IMR-90 (cell line): ENCODE data around the gene WNT3. TPM values are rescaled to one million over a fixed set of nuclear protein-coding genes. Genes with fewer than 3 reads are reported as not detected.

Source experiments
- ATAC-seq: fragments of 200-7000 bp; cut with Tn5 transposase; 2 replicates; pipeline ENCODE4 v1.9.1; 2020; ENCODE audit warnings: low read depth, mild to moderate bottlenecking, moderate library complexity
- BruUV-seq: library from RNA; stranded (reverse); fragments of 400-500 nt; replicated peaks from 2 replicates; lab custom pipeline; 2021; lab: Mats Ljungman, UMichigan
- CTCF ChIA-PET: fragments of 300-600 bp; formaldehyde crosslinking; extraction: SDS; loops from one replicate; lab custom pipeline; 2021; ENCODE audit warnings: antibody characterized with exemption; lab: Yijun Ruan, JAX
- POLR2A ChIA-PET: fragments of 300-600 bp; sonication (Branson Sonifier 250); formaldehyde crosslinking; loops from one replicate; lab custom pipeline; 2022; ENCODE audit warnings: antibody characterized with exemption; ENCODE audit not compliant: unreplicated experiment; lab: Charles Lee
- DNase-seq: peaks from one replicate; pipeline ENCODE4 v3.0.0; 2013
- H2AFZ ChIP-seq: replicated peaks from 2 replicates; pipeline ENCODE3; 2013; ENCODE audit warnings: low read length, mild to moderate bottlenecking; ENCODE audit not compliant: poor library complexity
- H2AK5ac ChIP-seq: 2 replicates; pipeline ENCODE4 v1.6.1; 2013; ENCODE audit warnings: low read depth, low read length, inconsistent platforms
- H2AK9ac ChIP-seq: replicated peaks from 2 replicates; pipeline ENCODE3; 2013; ENCODE audit warnings: mild to moderate bottlenecking, low read depth, low read length, moderate library complexity; ENCODE audit not compliant: poor library complexity
- H2BK120ac ChIP-seq: 2 replicates; pipeline ENCODE4 v1.6.1; 2013; ENCODE audit warnings: low read depth, low read length, inconsistent platforms
- H2BK15ac ChIP-seq: 3 replicates; pipeline ENCODE4 v1.6.1; 2013; ENCODE audit warnings: low read depth, low read length, inconsistent platforms
- H2BK20ac ChIP-seq: 2 replicates; pipeline ENCODE4 v1.6.1; 2013; ENCODE audit warnings: low read depth, mild to moderate bottlenecking, inconsistent platforms, low read length, moderate library complexity
- H2BK5ac ChIP-seq: 2 replicates; pipeline ENCODE4 v1.6.1; 2013; ENCODE audit warnings: mild to moderate bottlenecking, low read depth, low read length, inconsistent platforms; ENCODE audit not compliant: poor library complexity, severe bottlenecking
- H3K14ac ChIP-seq: replicated peaks from 2 replicates; pipeline ENCODE4 v1.6.1; 2013; ENCODE audit warnings: low read depth, low read length, inconsistent platforms
- H3K18ac ChIP-seq: 2 replicates; pipeline ENCODE4 v1.6.1; 2013; ENCODE audit warnings: low read depth, low read length, control low read depth
- H3K23ac ChIP-seq: 2 replicates; pipeline ENCODE4 v1.6.1; 2013; ENCODE audit warnings: low read depth, low read length, inconsistent platforms
- H3K27ac ChIP-seq: 2 replicates; pipeline ENCODE4 v1.5.1; 2013; ENCODE audit warnings: mild to moderate bottlenecking, control low read depth, low read length; ENCODE audit not compliant: insufficient read depth
- H3K27me3 ChIP-seq: 2 replicates; pipeline ENCODE4 v1.6.1; 2013; ENCODE audit warnings: low read length; ENCODE audit not compliant: control insufficient read depth, insufficient read depth
- H3K36me3 ChIP-seq: 2 replicates; pipeline ENCODE4 v1.6.1; 2013; ENCODE audit warnings: low read length, mixed read lengths; ENCODE audit not compliant: control insufficient read depth, insufficient read depth
- H3K4ac ChIP-seq: 2 replicates; pipeline ENCODE4 v1.6.1; 2013; ENCODE audit warnings: low read depth, low read length, inconsistent platforms
- H3K4me1 ChIP-seq: 2 replicates; pipeline ENCODE4 v1.6.1; 2013; ENCODE audit warnings: low read length, mixed read lengths; ENCODE audit not compliant: control insufficient read depth, insufficient read depth
- H3K4me2 ChIP-seq: 2 replicates; pipeline ENCODE4 v1.6.1; 2013; ENCODE audit warnings: low read depth, mild to moderate bottlenecking, control low read depth, low read length, moderate library complexity
- H3K4me3 ChIP-seq: 2 replicates; pipeline ENCODE4 v1.5.1; 2013; ENCODE audit warnings: low read depth, mild to moderate bottlenecking, control low read depth, low read length, moderate library complexity; ENCODE audit not compliant: insufficient read depth
- H3K56ac ChIP-seq: 2 replicates; pipeline ENCODE4 v1.6.1; 2013; ENCODE audit warnings: low read length, inconsistent platforms; ENCODE audit not compliant: insufficient read depth; ENCODE audit errors: extremely low read depth
- H3K79me1 ChIP-seq, 2 experiments: 2 replicates each; pipeline ENCODE4 v1.6.1; 2013; ENCODE audit warnings: low read length in 2 of 2, inconsistent platforms in 1 of 2, low read depth in 1 of 2
- H3K9ac ChIP-seq: 2 replicates; pipeline ENCODE4 v1.6.1; 2013; ENCODE audit warnings: low read depth, low read length, control low read depth
- H3K9me1 ChIP-seq: 2 replicates; pipeline ENCODE4 v1.6.1; 2013; ENCODE audit warnings: low read length, inconsistent platforms; ENCODE audit not compliant: insufficient read depth
- H3K9me3 ChIP-seq: 2 replicates; pipeline ENCODE4 v1.6.1; 2013; ENCODE audit warnings: low read length; ENCODE audit not compliant: control insufficient read depth, insufficient read depth
- H4K20me1 ChIP-seq: 2 replicates; pipeline ENCODE4 v1.6.1; 2013; ENCODE audit warnings: low read length, inconsistent platforms; ENCODE audit not compliant: insufficient read depth
- H4K5ac ChIP-seq: 2 replicates; pipeline ENCODE4 v1.6.1; 2013; ENCODE audit warnings: mild to moderate bottlenecking, low read depth, low read length, control low read depth
- H4K8ac ChIP-seq, 2 experiments: 2 replicates each; pipeline ENCODE4 v1.6.1; 2013; ENCODE audit warnings: low read depth in 2 of 2, low read length in 2 of 2, control low read depth in 1 of 2, inconsistent platforms in 1 of 2
- H4K91ac ChIP-seq: 2 replicates; pipeline ENCODE4 v1.6.1; 2013; ENCODE audit warnings: low read depth, low read length, inconsistent platforms; ENCODE audit not compliant: insufficient read depth
- BHLHE40 ChIP-seq: fragments of 150-350 bp; IDR thresholded peaks from 2 replicates; pipeline ENCODE4 v1.6.1; 2016; ENCODE audit warnings: mild to moderate bottlenecking, low read depth, low read length
- NFE2L2 ChIP-seq: fragments of 150-350 bp; IDR thresholded peaks from 2 replicates; pipeline ENCODE4 v1.6.1; 2016; ENCODE audit warnings: low read depth, mild to moderate bottlenecking, low read length
- POLR2A ChIP-seq: IDR thresholded peaks from 2 replicates; pipeline ENCODE4 v1.6.1; 2012; ENCODE audit warnings: mild to moderate bottlenecking, low read depth, low read length
- WGBS, 2 experiments: methylation state at CpG; one replicate each; pipeline versions ENCODE4 v1.1.5 to v1.1.7; 2013; ENCODE audit warnings: missing lambda C conversion rate in 2 of 2; ENCODE audit not compliant: insufficient read length in 1 of 2; ENCODE audit errors: extremely low coverage in 2 of 2; 5-methylcytosine and 5-hydroxymethylcytosine counted together
- dilution Hi-C: fragments of 300-500 bp; cut with HindIII; formaldehyde crosslinking; loops from one replicate; pipeline ENCODE4 v1.14.3; 2018; ENCODE audit warnings: low sequenced_read_pairs; ENCODE audit not compliant: unreplicated experiment
- in situ Hi-C: fragments of 300-500 bp; cut with MboI; formaldehyde crosslinking; loops from 3 replicates; pipeline ENCODE4 v1.14.3; 2019; ENCODE audit warnings: low sequenced_read_pairs, inconsistent platforms, mixed read lengths
- intact Hi-C: fragments of 100-400 bp; cut with micrococcal nuclease; formaldehyde crosslinking; loops from 2 replicates; pipeline ENCODE4 v1.10.0; 2022
- polyA plus RNA-seq, 3 experiments: library from polyadenylated mRNA; depleted of rRNA; stranded (reverse); fragments of >200 nt; gene quantifications; 2 replicates each; pipeline ENCODE4 v1.2.3, GENCODE V29; 2012; ENCODE audit warnings: low replicate concordance in 1 of 3
- total RNA-seq: library from RNA; depleted of rRNA; stranded (reverse); fragments of >200 nt; gene quantifications from 2 replicates; pipeline ENCODE4 v1.2.3, GENCODE V29; 2012

The WNT3 gene
- total and polyA plus RNA-seq, 2 of the 4 experiments (the other 2 are of a cell fraction), result 0.72 to 1.0 TPM

DNA sequence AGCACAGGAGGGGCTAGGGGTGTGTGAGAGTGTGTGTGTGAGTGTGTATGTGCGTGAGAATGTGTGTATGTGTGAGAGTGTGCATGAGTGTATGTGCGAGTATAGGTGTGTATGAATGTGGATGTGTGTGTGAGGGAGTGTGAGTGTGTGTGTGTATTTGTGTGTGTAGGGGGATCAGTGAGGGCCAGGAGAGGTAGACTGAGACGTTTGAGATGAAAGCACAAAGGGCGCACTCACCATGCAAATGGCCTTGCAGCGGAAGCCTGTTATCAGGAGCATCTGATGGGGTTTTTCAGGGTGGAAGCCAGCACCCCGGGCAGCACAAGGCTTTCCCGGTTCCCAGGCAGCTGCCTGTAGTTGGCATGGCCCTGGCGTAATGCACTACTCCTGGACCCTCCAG is 47.8 kb upstream of the WNT3 start:
- TF ChIP-seq NFE2L2 (no peak), BHLHE40 (no peak), POLR2A (no peak)
- Histone ChIP-seq H3K18ac (no peak overlapping the region), H3K4me2 (no peak overlapping the region), H2AFZ (no peak overlapping the region), H4K91ac (no peak overlapping the region), H3K9me1 (no peaks in the 10 kb centered on the region; the same call in 1 of the 2 replicates), H3K27me3 (peaks cover 43% of the 10 kb centered on the region), H4K5ac (no peak overlapping the region), H3K9ac (no peak overlapping the region), H3K56ac (no peak overlapping the region), H3K4me1 (peaks cover 4% of the 10 kb centered on the region; the same call in 1 of the 2 replicates), H2BK5ac (peak overlapping the region; percentile 5), H3K4me3 (no peak overlapping the region), H3K4ac (no peak overlapping the region), H2AK5ac (no peak overlapping the region), H3K23ac (no peak overlapping the region), H4K8ac (no peak overlapping the region), H2BK15ac (no peak overlapping the region), H2BK120ac (no peak overlapping the region), H2BK20ac (no peak overlapping the region), H3K79me1 (no peaks in the 10 kb centered on the region), H3K14ac (no peak overlapping the region), H3K27ac (no peak overlapping the region), H2AK9ac (no peak overlapping the region), H3K36me3 (no peaks in the 10 kb centered on the region), H4K20me1 (no peaks in the 10 kb centered on the region), H3K9me3 (no peaks in the 10 kb centered on the region; the same call in 1 of the 2 replicates)
- intact Hi-C loops, result no loop called here
- BruUV-seq, result no TSS peak
- DNase-seq, result no peak
- POLR2A ChIA-PET, result no interaction called here
- WGBS, 2 experiments, result 59 to 100% methylated on average over 2 to 7 of the region's 8 CpGs
- ATAC-seq, result no peak
- dilution Hi-C loops, result no loop called here
- in situ Hi-C loops, result loop anchor here (25.0 kb wide), 1 partner anchor 146 kb away; no protein-coding TSS in a partner anchor
- CTCF ChIA-PET, result no interaction called here
